DMS153 treated with DMSO at 0.1 percent for 48 hours (cell line): ENCODE results near the gene DCST2.
A peak's percentile ranks its signal among the peaks of the same experiment; 100 is the strongest.
"Not testable (repeated sequence)": the region's sequence is repeated elsewhere in the genome, so short reads cannot be mapped to it uniquely, and the experiment has no call there.

Source experiments
- DNase-seq: peaks from one replicate; lab custom pipeline; 2025; ENCODE audit not compliant: unreplicated experiment; lab: John Stamatoyannopoulos, UW

DCST2 gene

DNA sequence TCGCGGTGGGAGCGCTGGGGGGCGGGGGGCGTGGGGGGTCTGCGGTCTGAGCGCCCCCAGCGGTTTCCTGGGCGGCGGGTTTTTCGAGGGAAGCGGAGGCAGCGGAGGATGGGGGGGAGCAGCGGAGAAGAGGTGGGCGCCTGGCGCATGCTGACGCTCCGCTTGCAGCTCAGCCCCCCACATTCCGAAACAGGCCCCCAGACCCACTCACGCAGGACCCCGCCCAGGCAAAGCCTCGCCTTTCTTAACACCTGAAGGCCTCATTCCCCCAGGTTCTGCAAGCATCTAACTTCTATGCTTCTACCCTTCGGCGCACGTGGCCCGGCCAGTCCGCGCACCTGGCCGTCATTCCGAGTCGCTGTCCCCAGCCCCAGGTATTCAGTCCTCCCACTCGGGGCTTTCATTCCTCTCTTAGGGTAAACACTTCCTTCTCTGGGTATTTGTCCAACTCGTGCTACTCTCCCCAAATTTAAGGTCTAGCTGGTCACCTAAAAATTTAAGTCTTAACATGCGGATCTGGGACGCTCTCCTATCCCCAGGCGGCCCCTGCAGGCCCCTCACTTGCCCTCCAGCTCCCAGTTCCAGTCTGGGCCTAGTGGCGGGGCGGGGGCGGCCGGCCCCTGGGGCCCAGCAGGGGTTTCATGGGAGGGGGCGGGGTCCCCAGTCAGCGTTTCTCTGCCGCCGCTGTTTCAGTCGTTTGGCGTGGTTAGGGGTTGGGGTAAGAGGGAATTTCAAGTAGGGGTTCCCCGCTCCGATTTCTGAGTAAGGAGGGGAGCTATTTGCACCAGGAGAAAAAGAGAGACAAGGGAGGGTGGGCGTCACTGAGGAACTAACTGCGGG is 33.8 kb downstream of the DCST2 start:
- peak; percentile 79 for DNase-seq

DNA sequence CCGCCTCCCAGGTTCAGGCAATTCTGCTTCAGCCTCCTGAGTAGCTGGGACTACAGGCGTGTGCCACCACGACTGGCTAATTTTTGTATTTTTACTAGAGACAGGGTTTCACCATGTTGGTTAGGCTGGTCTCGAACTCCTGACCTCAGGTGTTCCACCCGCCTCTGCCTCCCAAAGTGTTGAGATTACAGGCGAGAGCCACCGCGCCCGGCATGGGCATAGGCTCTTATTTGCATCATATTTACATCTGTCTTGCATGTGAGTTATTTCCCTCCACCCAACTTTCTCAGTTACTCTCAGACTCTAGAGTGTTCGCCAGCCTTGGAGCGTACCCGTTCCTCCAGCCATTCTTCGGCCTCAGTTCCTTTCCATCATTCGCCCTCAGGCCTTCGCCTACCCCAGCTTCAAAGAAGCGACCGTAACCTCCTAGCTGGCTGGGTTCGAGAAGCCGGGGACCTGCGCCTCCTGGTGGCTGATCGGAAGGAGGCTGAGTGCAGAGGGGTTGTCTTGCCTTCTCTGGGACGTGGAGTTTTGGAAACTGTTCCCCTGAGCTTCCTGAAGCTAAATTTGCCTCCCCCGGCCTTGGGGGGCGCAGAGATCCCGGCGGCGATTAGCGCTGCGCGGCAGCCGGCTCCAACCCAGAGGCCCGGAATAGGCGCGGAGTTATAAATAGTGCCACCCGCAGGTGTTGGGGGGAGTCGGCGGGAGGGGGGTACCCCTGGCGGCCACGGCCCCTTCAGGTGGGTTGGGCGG is 34.6 kb downstream of the DCST2 start:
- peak; percentile 71 for DNase-seq

DNA sequence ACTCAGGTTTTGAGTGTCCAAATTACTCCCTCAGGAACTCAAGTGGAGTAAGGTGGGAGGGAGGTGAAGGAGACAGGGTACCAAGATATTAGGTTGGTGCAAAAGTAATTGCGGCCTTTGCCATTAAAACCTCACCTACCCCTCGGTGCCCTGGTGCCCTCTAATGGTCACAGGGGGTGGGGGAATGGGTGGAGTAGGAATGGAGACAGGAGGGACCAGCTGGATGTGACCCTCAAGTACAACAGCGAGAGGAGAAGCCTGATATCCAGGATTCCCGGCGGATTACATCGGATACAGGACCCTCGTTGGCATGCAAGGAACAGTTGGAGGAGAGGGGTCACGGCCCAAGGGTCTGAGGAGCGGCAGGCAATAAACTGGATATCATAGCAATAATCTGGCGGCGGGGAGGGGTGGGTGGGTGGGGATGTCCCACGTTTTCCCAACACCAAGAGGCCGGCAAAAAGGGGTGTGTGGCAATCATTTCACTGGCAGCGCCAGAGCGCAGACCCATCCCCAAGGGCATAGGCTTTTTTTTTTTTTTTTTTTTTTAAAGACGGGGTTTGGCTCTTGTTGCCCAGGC is 35.3 kb downstream of the DCST2 start:
- DNase-seq = no peak

DNA sequence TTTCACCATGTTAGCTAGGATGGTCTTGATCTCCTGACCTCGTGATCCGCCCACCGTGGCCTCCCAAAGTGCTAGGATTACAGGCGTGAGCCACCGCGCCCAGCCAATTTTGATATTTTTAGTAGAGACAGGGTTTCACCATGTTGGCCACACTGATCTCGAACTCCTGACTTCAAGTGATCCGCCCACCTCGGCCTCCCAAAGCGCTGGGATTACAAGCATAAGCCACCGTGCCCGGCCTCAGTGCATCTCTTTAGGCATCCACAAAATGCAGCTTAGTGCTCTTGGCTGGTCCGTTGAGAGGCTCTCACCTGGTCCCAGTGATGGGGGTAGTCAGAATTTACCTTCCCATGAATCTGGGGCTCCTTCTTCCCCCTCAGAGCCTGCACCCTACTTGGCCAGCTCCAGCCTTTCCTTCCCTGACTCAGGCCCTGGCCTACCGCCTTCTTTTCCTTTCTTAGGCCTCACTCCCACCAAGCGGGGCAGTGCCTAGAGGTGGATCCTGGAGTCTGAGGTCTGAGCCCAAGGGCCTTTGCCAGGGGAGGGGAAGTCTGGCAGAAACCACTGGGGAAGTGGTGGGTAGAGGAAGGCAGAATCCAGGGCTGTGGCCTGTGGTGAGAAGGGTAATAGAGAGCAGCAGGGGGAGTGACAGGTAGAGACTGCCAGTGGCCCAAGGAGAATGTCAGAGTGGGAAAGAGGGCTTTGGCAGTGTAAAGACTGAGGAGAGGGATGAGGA is 36.4 kb downstream of the DCST2 start:
- no peak for DNase-seq

DNA sequence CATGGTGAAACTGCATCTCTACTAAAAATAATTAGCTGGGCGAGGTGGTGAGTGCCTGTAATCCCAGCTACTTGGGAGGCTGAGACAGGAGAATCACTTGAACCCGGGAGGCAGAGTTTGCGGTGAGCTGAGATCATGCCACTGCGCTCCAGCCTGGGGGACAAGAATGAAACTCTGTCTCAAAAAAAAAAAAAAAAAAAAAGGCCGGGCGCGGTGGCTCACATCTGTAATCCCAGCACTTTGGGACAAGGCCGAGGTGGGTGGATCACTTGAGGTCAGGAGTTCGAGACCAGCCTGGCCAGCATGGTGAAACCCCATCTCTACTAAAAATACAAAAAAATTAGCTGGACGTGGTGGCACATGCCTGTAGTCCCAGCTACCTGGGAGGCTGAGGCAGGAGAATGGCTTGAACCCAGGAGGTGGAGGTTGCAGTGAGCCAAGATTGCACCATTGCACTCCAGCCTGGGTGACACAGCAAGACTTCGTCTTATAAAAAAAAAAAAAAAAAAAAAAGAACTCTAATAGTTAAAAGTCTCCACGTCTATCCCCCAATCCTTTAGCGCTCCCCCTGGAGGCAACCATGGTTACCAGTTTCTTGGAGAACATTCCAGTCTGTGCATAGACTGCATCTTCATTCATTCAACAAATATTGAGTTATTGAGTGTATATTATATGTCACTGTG is 38.1 kb downstream of the DCST2 start:
- not testable (repeated sequence) for DNase-seq

DNA sequence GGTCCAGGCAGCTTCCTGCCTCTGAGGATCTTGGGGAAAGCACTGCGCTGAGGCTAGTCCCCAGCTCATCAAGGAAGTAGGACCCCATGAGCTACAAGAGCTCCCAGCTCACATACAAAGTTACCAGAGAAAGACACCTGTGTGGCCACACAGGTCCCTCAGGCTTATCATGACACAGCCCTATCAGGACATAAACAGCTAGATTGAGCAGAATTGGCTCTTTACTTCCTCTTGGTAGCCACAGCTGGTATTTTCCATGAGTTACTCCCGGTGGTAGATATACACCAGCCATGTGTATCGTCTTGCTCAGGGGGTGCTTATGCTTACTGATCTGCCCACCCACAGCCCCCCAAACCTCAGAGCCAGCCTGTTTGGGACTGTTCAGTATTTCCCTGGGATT is 39.0 kb downstream of the DCST2 start:
- DNase-seq = no peak

DNA sequence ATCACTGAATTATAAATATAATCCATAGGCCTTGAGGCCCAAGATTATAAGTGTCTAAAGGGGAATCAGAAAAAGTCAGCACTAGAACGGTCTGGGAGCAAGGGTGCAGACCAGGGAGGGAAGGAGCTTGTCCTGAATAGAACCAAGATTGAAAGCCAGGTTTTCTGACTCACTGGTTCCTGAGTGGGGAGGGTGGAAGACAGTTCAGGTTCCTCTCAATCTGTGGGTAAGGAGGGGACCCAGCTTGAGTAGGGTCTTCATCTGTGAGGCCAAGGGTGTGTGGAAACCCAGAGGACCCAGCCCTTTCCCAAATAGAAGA is 39.4 kb downstream of the DCST2 start:
- no peak for DNase-seq

DNA sequence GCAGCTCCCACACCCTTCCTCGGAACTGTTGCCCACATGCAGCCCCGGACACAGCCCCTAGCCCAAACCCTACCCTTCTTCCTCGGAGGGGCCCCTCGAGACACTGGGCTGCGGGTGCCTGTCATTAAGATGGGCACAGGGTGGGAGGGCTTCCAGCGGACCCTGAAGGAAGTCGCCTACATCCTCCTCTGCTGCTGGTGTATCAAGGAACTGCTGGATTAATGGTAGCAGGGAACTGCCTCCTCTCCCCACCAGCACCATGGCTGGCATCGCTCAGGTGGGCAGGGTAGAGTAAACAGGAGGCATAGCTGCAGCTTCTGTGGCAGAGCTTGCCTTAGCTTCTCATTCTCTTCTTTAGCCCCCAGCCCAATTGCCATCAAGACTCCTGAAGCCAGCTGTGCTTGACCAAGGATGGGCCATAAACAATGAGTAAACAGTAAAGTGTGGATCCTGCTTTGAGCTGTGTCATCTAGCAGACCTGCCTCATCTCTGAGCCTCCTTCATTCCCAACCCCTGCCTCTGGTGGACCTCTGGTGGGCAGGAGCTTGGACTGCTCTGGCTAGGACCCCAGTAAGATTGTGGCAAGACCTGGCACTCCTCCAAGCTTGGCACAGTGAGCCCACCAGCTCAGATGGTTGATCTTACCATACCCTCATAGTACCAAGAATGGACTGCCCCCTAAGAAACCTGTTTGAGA is 39.9 kb downstream of the DCST2 start, which contains the start of gene LENEP:
LENEP (plus strand) TSS at position 15 of the 697 bp plus-strand sequence; CDS start at position 37, 22 bp downstream.
- DNase-seq = no peak

DNA sequence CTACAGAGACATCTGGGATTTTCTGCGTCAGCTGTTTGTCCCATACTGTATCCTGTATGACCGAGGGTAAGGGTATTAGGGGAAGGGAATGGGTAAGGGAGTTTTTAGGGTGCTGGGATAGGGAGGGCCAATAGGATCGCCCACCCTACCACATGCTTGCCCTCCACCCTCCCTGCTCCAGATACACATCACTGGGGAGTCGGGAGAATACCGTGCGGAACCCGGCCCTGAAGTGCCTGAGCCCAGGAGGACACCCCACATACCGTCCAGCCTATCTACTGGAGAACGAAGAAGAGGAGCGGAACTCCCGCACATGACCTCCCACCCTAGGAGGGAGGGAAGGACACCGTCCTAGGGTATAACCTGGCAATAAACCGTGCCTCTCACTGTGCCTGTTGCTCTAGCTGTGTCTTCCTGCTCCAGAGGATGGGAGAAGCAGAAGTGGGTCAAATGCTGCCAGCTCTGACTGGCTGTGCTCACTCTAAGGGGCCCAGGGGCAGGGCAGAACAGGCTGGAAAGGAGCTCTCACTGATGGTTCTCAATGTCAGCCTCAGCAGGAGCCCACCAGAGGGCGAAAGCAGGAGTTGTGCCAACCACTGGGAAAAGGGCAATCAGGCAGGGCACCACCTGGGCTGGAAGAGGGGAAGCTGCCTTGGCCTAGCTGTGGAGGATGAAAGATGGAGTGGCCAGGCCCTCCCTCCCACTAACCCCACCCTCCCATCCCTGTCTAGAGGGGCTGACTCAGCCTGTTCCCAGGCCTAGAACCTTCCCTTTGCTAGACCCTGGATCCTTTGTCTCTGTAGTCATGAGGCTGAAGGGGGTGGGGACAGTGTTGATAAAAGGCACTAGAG is 40.6 kb downstream of the DCST2 start:
- DNase-seq = no peak

DNA sequence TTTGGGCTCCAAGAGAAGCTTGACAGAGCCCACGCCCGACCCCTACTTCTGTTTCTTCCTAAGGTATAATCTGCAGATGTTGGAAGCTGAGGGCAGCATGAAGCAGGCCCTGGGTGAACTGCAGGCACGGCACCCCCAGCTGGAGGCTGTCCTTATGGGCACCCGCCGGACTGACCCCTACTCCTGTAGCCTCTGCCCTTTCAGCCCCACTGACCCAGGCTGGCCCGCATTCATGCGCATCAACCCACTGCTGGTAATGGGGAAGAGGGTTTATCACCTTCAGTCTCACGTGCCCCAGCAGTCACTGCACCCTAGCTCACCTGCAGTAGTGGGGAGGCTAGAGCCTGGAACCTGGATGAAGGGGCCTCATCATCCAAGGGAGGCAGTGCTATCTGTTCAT is 43.3 kb downstream of the DCST2 start:
- no peak for DNase-seq

DNA sequence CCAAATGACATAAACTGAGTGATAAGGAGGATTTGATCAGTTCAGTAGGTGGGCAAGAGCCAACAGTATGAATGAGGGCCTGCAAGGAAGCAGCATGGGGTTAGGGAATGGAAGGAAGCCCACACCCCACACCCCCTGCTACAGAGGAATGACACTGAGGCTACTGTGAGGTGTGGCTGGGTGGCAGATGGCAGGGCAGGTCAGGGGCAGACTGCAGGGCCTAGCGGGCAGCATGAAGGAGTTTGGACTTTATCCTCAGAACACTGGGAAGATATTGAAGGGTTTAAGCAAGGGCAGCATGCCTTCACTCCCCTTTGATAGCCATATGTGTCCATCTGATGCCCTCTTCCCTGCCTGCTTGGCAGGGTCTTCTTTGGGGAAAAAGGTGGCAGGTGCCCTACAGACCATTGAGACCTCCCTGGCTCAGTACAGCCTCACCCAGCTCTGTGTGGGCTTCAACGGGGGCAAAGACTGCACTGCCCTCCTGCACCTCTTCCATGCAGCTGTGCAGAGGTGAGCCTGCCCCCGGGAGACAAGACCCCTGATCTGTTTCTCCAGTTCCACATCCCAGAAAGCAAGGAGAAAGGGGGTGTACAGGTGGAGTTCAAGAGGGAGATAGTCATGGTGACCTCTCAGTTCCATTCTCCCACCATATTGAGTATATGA is 44.3 kb downstream of the DCST2 start:
- no peak for DNase-seq

DNA sequence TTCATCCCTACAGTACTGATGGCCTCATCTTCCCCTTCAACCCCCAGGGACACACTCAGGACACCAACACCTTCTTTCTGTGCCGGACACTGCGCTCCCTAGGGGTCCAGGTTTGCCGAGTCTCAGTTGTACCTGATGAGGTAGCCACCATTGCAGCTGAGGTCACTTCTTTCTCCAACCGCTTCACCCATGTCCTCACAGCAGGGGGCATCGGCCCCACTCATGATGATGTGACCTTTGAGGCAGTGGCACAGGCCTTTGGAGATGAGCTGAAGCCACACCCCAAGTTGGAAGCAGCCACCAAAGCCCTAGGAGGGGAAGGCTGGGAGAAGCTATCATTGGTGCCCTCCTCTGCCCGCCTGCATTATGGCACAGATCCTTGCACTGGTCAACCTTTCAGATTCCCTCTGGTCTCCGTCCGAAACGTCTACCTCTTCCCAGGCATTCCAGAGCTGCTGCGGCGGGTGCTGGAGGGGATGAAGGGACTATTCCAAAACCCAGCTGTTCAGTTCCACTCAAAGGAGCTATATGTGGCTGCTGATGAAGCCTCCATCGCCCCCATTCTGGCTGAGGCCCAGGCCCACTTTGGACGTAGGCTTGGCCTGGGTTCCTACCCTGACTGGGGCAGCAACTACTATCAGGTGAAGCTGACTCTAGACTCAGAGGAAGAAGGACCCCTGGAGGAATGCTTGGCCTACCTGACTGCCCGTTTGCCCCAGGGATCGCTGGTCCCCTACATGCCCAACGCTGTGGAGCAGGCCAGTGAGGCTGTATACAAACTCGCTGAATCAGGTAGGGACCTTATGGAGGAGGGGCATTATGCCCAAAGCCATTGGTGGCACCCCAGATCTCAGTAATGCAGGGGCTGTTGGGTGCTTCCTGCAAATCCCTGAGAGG is 45.3 kb downstream of the DCST2 start:
- DNase-seq = no peak

DNA sequence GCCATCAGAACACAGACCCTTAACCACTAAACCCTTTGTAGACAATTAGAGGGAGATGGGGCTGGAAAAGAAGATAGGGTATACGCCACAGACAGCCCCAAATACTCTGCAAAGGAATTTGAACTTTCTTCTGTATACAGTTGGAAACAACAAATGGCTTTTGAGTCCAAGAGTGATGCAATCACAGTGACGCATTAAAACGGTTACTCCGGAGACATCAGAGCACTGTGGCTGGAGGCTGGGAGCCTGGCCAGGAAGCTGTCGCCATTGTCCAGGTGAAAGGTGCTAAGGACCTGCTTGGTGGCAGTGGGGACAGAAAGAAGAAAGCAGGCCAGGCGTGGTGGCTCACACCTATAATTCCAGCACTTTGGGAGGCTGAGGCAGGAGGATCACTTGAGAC is 46.3 kb downstream of the DCST2 start:
- DNase-seq = no peak

DNA sequence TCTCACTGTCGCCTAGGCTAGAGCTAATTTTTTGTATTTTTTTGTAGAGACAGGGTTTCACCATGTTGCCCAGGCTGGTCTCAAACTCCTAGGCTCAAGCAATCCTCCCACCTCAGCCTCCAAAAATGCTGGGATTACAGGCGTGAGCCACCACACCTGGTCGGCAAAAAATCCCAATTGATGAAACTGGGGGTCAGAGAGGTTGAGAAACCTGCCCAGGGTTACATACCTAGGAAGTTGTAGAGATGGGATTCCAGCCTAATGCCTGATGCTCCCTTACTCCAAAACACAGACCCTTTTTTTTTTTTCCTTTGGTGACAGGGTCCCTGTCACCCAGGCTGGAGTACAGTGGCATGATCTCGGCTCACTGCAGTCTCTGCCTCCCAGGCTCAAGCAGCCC is 46.8 kb downstream of the DCST2 start:
- not testable (repeated sequence) for DNase-seq

DNA sequence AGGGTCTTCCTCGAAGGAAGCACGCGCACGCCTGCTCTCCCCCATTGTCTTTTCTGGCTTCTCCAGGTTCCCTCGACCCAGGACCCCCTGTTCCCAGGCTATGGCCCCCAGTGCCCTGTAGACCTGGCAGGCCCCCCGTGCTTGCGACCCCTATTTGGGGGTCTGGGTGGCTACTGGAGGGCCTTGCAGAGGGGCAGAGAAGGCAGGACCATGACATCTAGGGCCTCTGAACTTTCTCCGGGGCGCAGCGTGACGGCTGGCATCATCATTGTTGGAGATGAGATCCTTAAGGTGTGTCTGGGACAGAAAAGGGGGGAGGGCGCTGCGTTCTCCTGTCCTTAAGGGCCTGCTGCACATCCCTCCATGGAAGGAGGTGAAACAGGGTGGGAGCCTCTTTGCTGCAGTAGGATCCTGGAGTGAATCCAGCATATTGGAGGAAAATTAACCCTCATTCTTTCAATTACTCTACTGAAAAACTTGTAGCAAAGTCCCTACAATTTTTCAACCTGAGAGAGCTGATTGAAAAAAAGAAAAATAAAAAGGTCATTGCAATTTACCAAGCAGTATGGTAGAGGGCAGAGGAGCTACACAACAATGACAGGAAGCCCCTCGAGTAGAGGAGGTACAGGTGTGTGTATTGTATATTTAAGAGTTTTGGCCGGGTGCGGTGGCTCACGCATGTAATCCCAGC is 49.7 kb downstream of the DCST2 start:
- no peak for DNase-seq

DNA sequence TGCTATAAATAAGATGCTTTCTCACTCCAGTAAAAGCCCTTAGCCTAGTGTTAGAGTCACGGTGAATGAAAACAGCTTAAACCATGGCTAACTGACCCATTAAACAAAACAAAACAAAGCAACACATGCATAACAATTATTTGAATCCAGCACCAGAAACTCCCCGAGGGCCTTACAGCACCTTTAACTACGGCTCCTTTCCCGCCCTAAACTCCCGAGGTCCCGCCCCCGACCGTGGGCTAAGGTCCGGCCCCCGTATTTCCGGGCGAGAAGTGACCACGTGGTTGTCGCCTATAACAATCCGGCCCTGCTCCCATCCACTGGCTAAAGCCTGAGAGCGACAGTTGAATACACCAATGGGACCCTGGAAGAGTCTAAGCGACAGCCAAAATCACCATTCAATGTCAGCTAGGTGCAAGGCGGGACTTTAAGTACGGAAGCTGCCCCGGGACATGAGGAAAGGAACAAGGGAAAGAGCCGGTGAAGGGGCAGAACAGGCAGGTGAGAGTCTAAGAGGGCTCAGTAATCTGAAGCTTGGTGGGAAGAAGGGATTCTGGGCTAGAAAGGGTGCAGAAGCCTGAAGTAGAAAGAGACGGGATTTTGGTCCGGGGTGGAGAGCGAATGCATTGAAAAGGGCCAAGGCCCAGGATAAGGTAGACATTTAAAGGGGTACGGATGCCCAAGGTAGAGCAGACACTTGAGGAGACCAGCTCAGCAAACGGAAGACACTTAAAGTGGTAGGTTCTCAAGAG is 50.5 kb downstream of the DCST2 start, which contains the start of gene FLAD1:
FLAD1 (plus strand) TSS at position 448 of the 752 bp plus-strand sequence. CDS start 351 bp downstream, outside the sequence.
- peak; percentile 100 for DNase-seq
